Activated T-cell treated with anti-CD3 and anti-CD28 coated beads, Interleukin-2, amount 50 U/mL, for 72 hours (primary cell): Measurements from ENCODE around the gene PVALEF. TPM values are rescaled to one million over a fixed set of nuclear protein-coding genes. Genes with fewer than 3 reads are reported as not detected.
"Not testable (repeated sequence)": the region's sequence is repeated elsewhere in the genome, so short reads cannot be mapped to it uniquely, and the experiment has no call there.

Experiments used
- ATAC-seq, 2 donors: fragments of 150-1000 bp; cut with Tn5 transposase; replicated peaks in 1 of 2; 2 replicates each; pipeline ENCODE4 v1.10.0; 2021; ENCODE audit warnings: moderate library complexity in 2 of 2, mild to moderate bottlenecking in 1 of 2
- DNase-seq, 2 donors: peaks; one replicate each; pipeline ENCODE4 v3.0.0; 2021 to 2022; ENCODE audit warnings: mixed read lengths in 1 of 2
- H3K27ac Mint-ChIP-seq: one replicate; pipeline ENCODE4 v1.8.0; 2022; ENCODE audit warnings: mild to moderate bottlenecking, moderate library complexity, mixed read lengths
- H3K27me3 Mint-ChIP-seq: one replicate; pipeline ENCODE4 v1.8.0; 2022; ENCODE audit warnings: low read depth, mixed read lengths
- H3K36me3 Mint-ChIP-seq, 2 donors: one replicate each; pipeline ENCODE4 v1.8.0; 2022; ENCODE audit warnings: mixed read lengths in 2 of 2, mild to moderate bottlenecking in 1 of 2; ENCODE audit not compliant: insufficient read depth in 2 of 2
- H3K4me1 Mint-ChIP-seq: one replicate; pipeline ENCODE4 v1.8.0; 2022; ENCODE audit warnings: low read depth, mixed read lengths
- H3K4me3 Mint-ChIP-seq, 2 donors: one replicate each; pipeline ENCODE4 v1.8.0; 2022; ENCODE audit warnings: mild to moderate bottlenecking in 2 of 2, mixed read lengths in 2 of 2, moderate library complexity in 2 of 2
- H3K9me3 Mint-ChIP-seq, 2 donors: one replicate each; pipeline ENCODE4 v1.8.0; 2022; ENCODE audit warnings: mixed read lengths in 2 of 2
- total RNA-seq, 2 donors: library from RNA; stranded (reverse); gene quantifications; one replicate each; pipeline ENCODE4 v1.2.3, GENCODE V29; 2022

The PVALEF gene
- total RNA-seq, 2 donors from 2014 or later, result not detected

DNA sequence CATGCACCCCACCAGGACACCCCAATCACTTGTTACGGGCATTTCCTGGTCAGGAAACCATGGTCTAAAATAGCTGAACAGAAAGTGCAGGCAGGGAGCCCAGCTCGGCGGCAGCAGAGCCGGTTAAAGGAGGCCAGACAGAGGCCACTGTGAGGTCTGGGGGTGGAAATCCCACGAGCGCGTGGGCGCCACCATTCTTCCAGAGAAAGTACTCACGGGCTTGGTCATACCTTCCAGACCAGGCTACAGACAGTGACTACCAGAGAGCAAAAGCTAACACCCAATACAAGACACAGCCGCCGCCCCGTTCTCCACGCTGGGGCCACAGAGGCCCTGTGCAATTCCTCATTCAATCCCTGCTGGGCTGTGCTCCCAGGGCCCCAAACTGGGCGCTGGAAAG is 45.6 kb downstream of the PVALEF start:
- H3K27ac Mint-ChIP-seq, result no peak overlapping the region
- DNase-seq (no peak), ATAC-seq (no peak)
- no peaks in the 10 kb centered on the region for H3K36me3 Mint-ChIP-seq
- no peaks in the 10 kb centered on the region for H3K9me3 Mint-ChIP-seq
- H3K27me3 Mint-ChIP-seq, result no peaks in the 10 kb centered on the region
- H3K4me1 Mint-ChIP-seq, result no peaks in the 10 kb centered on the region
- no peak overlapping the region for H3K4me3 Mint-ChIP-seq

DNA sequence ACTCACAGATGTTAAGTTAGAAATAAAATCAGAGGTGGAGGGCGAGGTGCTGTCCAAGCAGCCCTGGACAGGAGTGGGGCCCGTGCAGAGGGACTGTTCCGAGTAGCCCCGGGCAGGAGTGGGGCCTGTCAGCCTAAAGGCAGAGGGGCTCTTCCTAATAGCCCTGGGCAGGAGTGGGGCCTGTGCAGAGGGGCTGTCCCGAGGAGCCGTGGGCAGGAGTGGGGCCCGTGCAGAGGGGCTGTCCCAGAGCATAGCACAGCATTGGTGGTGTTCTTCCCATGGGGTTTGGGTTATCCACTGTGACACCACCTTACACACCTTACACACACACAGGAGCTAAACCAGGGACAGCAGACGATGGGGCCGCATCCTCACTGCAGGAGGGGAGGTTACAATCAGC is 47.1 kb downstream of the PVALEF start:
- DNase-seq (no peak), ATAC-seq (no peak)
- H3K27ac Mint-ChIP-seq, result no peak overlapping the region
- no peaks in the 10 kb centered on the region for H3K9me3 Mint-ChIP-seq
- H3K4me1 Mint-ChIP-seq, result no peaks in the 10 kb centered on the region
- H3K27me3 Mint-ChIP-seq, result no peaks in the 10 kb centered on the region
- H3K36me3 Mint-ChIP-seq, result no peaks in the 10 kb centered on the region
- H3K4me3 Mint-ChIP-seq, result no peak overlapping the region

GRCh38 chr17:81213978-81214377 is 48.7 kb downstream of the PVALEF start:
- Mint-ChIP-seq H3K9me3 (no peaks in the 10 kb centered on the region), H3K4me1 (no peaks in the 10 kb centered on the region), H3K4me3 (no peak overlapping the region), H3K27me3 (no peaks in the 10 kb centered on the region), H3K36me3 (no peaks in the 10 kb centered on the region), H3K27ac (no peak overlapping the region)
- DNase-seq, result no peak
- ATAC-seq, result no peak

- H3K36me3 Mint-ChIP-seq, result no peaks in the 10 kb centered on the region
- no peak overlapping the region for H3K4me3 Mint-ChIP-seq
- no peak for DNase-seq
- ATAC-seq, result no peak
- H3K4me1 Mint-ChIP-seq, result peaks cover 9% of the 10 kb centered on the region
- H3K27ac Mint-ChIP-seq, result no peak overlapping the region
- H3K9me3 Mint-ChIP-seq, result no peaks in the 10 kb centered on the region
- no peaks in the 10 kb centered on the region for H3K27me3 Mint-ChIP-seq
These were observed 52.2 kb downstream of the PVALEF start for GRCh38 chr17:81217491-81217890.

DNA sequence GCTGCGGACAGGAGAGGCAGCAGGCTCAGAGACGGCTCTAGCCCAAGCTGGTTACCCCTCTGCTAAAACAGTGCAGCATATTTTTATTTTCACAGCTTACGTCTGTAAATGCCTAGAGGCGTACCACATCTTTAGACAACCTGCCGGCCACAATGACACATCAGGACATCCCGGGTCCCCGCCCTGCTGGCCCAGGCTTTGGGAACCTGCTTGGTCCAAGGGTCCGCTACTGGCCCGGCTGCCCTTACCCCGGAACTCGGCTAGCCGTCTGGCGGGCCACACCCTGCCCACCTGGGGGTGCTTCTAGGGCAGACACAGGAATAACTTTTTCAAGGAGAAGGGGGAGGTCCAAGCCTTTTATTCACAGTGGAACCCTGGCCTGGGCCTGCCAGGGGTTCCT is 53.2 kb downstream of the PVALEF start:
- Mint-ChIP-seq H3K27ac (no peak overlapping the region), H3K4me3 (no peak overlapping the region), H3K4me1 (peaks cover 11% of the 10 kb centered on the region), H3K36me3 (no peaks in the 10 kb centered on the region), H3K27me3 (no peaks in the 10 kb centered on the region), H3K9me3 (no peaks in the 10 kb centered on the region)
- ATAC-seq (no peak), DNase-seq (no peak)

DNA sequence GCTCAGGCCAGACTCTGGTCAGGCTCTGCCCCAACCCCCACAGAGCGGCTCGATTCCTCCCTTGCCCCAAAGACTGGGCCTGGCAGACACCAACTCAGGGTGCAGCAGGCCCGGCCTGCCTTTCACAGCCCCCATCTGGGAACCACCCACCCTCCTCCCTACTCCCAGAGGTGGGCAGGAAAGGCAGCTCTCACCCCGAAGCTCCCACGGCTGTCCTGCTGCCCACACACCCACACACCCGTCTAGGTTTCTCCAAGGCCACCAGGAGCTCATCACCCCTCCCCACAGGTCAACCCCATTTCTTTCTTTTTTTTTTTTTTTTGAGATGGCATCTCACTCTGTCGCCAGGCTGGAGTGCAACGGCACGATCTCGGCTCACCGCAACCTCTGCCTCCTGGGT is 53.7 kb downstream of the PVALEF start:
- no peak overlapping the region for H3K27ac Mint-ChIP-seq
- H3K27me3 Mint-ChIP-seq, result no peaks in the 10 kb centered on the region
- no peaks in the 10 kb centered on the region for H3K9me3 Mint-ChIP-seq
- peaks cover 16% of the 10 kb centered on the region for H3K4me1 Mint-ChIP-seq
- ATAC-seq, result no peak
- no peak for DNase-seq
- no peaks in the 10 kb centered on the region for H3K36me3 Mint-ChIP-seq
- H3K4me3 Mint-ChIP-seq, result no peak overlapping the region

DNA sequence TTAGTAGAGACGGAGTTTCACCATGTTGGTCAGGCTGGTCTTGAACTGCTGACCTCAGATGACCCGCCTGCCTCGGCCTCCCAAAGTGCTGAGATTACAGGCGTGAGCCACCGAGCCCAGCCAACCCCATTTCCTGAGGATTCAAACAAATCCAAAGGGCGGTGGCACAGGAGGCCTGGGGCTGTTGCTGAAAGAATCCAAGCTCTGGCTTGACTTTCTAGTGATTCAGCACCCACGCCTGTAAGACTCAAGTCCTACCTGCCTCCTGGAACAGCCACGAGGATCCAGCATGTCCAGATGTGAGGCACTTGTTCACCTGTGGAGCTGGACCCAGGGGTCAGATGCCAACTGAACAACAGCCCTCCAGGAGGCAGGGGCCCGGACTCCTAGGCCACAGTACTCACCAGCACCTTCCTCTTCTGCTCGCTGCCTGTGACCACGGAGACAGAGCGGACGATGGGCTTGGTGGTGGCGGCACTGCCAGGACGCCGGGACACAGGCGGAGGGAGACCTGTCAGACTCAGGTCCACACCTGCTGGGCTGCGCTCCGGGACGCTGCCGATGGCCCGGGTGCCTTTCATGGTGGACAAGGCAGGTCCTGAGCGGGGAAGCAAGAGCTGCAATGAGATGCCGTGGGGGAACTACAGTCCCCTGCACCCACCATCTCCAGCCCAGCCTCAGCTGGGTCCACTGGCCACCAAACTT is 54.3 kb downstream of the PVALEF start:
- Mint-ChIP-seq H3K4me1 (peaks cover 17% of the 10 kb centered on the region), H3K27me3 (no peaks in the 10 kb centered on the region), H3K36me3 (no peaks in the 10 kb centered on the region), H3K4me3 (no peak overlapping the region), H3K9me3 (no peaks in the 10 kb centered on the region), H3K27ac (no peak overlapping the region)
- no peak for DNase-seq
- ATAC-seq, result no peak

- H3K9me3 Mint-ChIP-seq, result no peaks in the 10 kb centered on the region
- ATAC-seq (no peak), DNase-seq (no peak)
- peaks cover 17% of the 10 kb centered on the region for H3K4me1 Mint-ChIP-seq
- H3K36me3 Mint-ChIP-seq, result no peaks in the 10 kb centered on the region
- H3K27ac Mint-ChIP-seq, result no peak overlapping the region
- peak overlapping the region in 1 of 2 donors; percentile 78 for H3K4me3 Mint-ChIP-seq
- H3K27me3 Mint-ChIP-seq, result no peaks in the 10 kb centered on the region
These were observed 56.1 kb downstream of the PVALEF start for GRCh38 chr17:81221371-81221841.

GRCh38 chr17:81221842-81222619 is 56.7 kb downstream of the PVALEF start:
- DNase-seq, result no peak
- H3K27ac Mint-ChIP-seq, result no peak overlapping the region
- no peak for ATAC-seq

GRCh38 chr17:81222620-81222905 is 57.3 kb downstream of the PVALEF start:
- H3K4me1 Mint-ChIP-seq, result peaks cover 19% of the 10 kb centered on the region
- peak overlapping the region; percentile 77 to 78 for H3K4me3 Mint-ChIP-seq
- H3K27me3 Mint-ChIP-seq, result no peaks in the 10 kb centered on the region
- H3K36me3 Mint-ChIP-seq, result no peaks in the 10 kb centered on the region
- ATAC-seq (no peak), DNase-seq (no peak)
- H3K9me3 Mint-ChIP-seq, result no peaks in the 10 kb centered on the region
- no peak overlapping the region for H3K27ac Mint-ChIP-seq

More at GRCh38 chr17:81221842-81222619, 56.7 kb downstream of the PVALEF start:
- H3K36me3 Mint-ChIP-seq, result no peaks in the 10 kb centered on the region
- H3K4me1 Mint-ChIP-seq, result peaks cover 17% of the 10 kb centered on the region
- H3K27me3 Mint-ChIP-seq, result no peaks in the 10 kb centered on the region
- no peaks in the 10 kb centered on the region for H3K9me3 Mint-ChIP-seq
- peak overlapping the region; percentile 77 to 78 for H3K4me3 Mint-ChIP-seq

- no peaks in the 10 kb centered on the region for H3K9me3 Mint-ChIP-seq
- DNase-seq (peak; percentile 99 to 100), ATAC-seq (peak; percentile 95 to 96)
- peak within 1 kb of the TSS; percentile 82 for H3K27ac Mint-ChIP-seq
- H3K27me3 Mint-ChIP-seq, result no peaks in the 10 kb centered on the region
- H3K36me3 Mint-ChIP-seq, result no peaks in the 10 kb centered on the region
- peaks cover 22% of the 10 kb centered on the region for H3K4me1 Mint-ChIP-seq
- H3K4me3 Mint-ChIP-seq, result peak within 1 kb of the TSS; percentile 78 to 90
These were observed 57.8 kb downstream of the PVALEF start, which contains the start of gene CEP131 for GRCh38 chr17:81222906-81223761. Gene CEP131, minus strand, starts transcription at chr17:81222965. Its CDS starts 2,909 bp downstream, at chr17:81220056.

- ATAC-seq (no peak), DNase-seq (no peak)
- Mint-ChIP-seq H3K4me3 (peak overlapping the region; percentile 78 to 90), H3K4me1 (peaks cover 22% of the 10 kb centered on the region), H3K36me3 (no peaks in the 10 kb centered on the region), H3K27ac (peak overlapping the region; percentile 82), H3K27me3 (no peaks in the 10 kb centered on the region), H3K9me3 (no peaks in the 10 kb centered on the region)
These were observed 58.4 kb downstream of the PVALEF start for GRCh38 chr17:81223762-81224130.

DNA sequence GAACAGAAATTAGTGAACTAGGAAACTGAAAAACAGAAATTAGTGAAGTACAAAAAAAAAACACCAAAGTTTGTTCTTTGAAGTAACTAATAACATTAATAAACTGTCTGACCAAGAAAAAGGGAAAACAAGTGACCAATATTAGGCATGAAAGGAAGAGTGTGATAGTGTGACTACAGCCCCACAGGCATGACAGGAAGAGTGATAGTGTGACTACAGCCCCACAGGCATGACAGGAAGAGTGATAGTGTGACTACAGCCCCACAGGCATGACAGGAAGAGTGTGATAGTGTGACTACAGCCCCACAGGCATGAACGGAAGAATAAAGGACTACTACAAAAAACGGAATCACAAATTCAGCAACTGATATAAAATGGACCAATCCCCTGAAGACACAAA is 62.3 kb downstream of the PVALEF start:
- H3K27ac Mint-ChIP-seq, H3K4me3 Mint-ChIP-seq, DNase-seq, H3K36me3 Mint-ChIP-seq, H3K27me3 Mint-ChIP-seq, H3K9me3 Mint-ChIP-seq, ATAC-seq: not testable (repeated sequence)
- H3K4me1 Mint-ChIP-seq, result peaks cover 13% of the 10 kb centered on the region
